Ramos (cell line): ENCODE measurements around the gene STK11IP.

Experiments used
- in situ Hi-C: fragments of 300-500 bp; cut with MboI; formaldehyde crosslinking; loops from one replicate; pipeline ENCODE4 v1.14.3; 2022; ENCODE audit warnings: low sequenced_read_pairs; ENCODE audit not compliant: unreplicated experiment

Gene STK11IP, protein sequence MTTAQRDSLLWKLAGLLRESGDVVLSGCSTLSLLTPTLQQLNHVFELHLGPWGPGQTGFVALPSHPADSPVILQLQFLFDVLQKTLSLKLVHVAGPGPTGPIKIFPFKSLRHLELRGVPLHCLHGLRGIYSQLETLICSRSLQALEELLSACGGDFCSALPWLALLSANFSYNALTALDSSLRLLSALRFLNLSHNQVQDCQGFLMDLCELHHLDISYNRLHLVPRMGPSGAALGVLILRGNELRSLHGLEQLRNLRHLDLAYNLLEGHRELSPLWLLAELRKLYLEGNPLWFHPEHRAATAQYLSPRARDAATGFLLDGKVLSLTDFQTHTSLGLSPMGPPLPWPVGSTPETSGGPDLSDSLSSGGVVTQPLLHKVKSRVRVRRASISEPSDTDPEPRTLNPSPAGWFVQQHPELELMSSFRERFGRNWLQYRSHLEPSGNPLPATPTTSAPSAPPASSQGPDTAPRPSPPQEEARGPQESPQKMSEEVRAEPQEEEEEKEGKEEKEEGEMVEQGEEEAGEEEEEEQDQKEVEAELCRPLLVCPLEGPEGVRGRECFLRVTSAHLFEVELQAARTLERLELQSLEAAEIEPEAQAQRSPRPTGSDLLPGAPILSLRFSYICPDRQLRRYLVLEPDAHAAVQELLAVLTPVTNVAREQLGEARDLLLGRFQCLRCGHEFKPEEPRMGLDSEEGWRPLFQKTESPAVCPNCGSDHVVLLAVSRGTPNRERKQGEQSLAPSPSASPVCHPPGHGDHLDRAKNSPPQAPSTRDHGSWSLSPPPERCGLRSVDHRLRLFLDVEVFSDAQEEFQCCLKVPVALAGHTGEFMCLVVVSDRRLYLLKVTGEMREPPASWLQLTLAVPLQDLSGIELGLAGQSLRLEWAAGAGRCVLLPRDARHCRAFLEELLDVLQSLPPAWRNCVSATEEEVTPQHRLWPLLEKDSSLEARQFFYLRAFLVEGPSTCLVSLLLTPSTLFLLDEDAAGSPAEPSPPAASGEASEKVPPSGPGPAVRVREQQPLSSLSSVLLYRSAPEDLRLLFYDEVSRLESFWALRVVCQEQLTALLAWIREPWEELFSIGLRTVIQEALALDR

GRCh38 chr2:219597552-219598307 is at the start of gene STK11IP:
TSS of gene STK11IP (plus strand) at chr2:219597857. CDS start at chr2:219598120, 263 bp downstream.
- in situ Hi-C loops, result no loop called here

GRCh38 chr2:219548990-219549389 is 48.7 kb upstream of the STK11IP start:
- in situ Hi-C loops, result no loop called here

DNA sequence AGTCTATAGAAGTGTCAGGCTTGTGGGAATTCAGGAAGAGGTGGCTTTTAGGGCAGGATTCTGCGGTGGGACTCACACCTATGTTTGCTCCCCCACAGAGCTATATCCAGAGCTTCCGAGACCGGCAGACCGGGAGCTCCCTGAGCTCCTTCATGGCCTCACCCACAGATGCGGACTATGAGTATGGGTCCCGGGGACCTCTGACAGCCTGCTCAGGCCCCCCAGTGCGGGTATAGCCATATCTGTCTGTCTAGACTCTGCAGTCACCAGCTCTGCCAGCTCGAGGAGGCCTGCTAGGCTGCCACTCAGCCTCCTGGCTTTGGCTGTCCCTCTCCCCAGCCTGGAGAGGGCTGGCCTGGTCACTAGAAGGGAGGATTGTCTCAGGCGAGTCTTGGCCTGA is 48.0 kb upstream of the STK11IP start:
- in situ Hi-C loops, result no loop called here

DNA sequence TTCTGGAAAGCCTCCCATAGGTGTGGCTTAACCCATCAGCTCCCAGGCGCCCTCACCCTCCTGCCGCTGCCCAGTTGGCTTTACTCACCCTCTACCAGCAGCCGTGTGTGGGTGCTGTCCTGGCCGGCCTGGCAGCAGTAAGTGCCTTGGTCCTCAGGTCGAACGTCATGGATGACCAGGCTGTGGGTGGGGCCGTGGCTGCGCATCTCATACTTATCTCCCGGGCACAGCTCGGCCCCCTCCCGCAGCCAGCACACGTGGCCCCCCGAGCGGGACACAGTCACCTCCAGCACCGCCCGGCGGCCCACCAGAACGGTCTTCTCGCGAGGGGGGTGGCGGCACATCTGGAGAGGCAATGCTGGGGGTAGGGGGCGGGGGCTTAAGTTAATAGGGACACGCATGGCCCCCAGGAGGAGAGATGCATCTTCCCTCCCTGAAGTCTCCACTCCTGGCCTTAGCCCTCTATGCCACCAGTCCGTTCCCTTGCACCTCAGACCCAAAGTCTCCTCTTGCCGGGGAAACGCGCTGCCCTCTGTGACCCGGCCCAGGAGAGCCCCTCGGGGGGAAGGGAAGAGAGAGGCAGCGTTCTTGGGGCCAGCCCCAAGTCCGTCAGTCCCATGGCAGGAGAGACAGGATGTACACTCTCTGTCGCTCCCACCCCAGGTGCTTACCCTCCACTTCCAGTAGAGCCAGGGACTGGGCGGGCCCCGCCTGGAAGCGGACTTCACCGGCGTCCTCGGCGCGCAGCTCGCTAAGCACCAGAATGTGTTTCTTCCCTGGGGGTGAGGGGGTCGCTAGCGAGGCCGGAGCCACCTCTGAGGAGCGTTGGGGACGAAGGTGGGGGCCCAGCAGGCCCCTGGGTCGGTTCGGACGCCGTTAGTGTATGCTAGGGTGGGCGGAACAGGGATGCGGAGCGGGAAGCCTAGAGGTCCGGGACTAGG is 45.9 kb upstream of the STK11IP start:
- in situ Hi-C loops, result no loop called here

DNA sequence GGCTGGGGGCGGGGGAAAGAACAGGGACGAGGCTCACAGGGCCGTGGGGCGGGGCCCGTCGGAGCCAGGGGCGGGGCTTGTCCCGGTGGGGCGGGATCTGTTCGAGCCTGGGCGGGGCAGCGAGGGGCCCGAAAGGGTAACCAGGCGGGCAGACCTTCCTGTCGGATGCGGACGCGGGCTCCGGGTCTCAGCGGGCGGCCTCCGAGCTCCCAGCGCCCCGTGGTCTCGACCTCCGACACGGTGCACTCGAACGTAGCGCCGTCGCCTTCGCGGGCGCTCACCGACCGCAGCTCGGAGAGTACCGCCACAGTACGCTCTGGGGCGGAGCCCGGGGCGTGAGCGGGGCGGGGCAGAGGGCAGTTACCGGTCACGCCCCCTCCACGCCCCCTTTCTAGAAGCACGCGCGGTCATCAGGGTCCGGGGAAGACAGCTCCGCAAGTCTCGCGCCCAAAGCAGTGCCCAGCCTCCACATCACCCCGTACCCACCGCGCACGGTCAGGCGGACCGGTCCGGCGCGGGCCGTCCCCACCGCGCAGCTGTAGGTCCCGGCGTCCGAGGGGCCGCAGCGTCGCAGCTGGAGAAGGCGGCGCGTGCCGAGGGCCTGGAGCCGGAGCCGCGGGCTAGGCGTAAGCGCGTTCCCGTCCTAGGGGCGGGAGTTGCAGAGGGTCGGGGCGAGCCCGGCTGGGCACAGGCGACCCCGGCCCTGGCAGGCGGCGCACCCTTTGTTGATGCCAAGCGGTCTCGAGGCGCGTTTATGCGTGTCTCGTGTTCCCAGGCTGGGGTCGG is 45.1 kb upstream of the STK11IP start:
- in situ Hi-C loops, result no loop called here

DNA sequence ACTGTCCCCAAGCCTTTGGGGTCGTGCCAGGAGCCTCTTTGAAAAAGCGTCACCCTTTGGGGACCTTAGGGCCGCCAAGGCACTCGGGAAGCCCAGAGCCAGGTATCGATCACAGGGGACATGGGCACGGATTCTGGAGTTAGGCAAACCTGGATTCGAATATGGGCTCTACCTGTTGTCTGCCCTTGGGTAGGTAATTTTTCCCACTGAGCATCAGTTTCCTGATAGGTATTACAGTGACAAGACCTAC is 44.6 kb upstream of the STK11IP start:
- in situ Hi-C loops, result no loop called here

DNA sequence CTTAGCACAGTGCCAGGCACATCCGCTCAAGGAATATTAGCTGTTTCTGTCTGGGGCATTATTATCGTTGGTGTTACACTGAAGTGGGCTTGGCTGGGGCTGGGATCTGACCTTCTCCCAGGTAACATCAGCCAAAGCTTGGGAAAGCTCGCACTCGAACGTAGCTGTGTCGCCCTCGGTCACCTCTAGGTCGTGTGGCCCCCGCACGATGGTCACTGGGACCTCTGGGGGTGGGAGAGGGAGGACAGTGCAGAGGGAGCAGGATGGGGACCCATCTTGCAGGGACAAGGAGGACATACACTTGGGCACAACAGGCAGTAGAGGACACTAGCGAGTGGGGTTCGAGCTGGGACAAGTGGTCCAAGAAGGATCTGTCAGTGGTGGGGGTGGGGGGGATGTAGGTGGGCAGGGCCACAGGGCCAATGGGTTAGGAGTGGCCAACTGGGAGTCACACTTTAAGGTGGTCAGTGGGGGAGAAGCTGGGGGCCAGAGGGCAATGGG is 44.1 kb upstream of the STK11IP start:
- in situ Hi-C loops, result no loop called here

GRCh38 chr2:219554350-219554749 is 43.3 kb upstream of the STK11IP start:
- in situ Hi-C loops, result no loop called here

DNA sequence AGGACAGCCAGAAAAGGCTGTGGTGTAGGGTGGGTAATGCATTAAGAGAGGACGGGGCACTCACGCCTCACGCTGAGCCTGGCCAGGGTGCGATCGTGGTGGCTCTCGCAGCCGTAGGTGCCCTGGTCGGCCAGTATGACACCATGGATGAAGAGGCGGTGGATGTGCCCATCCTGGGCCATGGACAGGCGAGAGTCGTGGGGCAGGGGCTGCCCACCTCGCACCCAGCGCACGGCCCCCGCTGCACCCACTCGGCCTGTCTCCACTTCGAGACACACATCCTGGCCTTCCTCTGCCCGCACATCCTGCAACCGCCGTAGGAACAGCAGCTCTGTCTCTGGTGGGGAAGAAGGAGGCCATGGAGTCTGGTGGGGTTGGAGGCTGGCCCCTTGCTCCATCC is 41.7 kb upstream of the STK11IP start:
- in situ Hi-C loops, result no loop called here

GRCh38 chr2:219556413-219556812 is 41.2 kb upstream of the STK11IP start:
- in situ Hi-C loops, result no loop called here

DNA sequence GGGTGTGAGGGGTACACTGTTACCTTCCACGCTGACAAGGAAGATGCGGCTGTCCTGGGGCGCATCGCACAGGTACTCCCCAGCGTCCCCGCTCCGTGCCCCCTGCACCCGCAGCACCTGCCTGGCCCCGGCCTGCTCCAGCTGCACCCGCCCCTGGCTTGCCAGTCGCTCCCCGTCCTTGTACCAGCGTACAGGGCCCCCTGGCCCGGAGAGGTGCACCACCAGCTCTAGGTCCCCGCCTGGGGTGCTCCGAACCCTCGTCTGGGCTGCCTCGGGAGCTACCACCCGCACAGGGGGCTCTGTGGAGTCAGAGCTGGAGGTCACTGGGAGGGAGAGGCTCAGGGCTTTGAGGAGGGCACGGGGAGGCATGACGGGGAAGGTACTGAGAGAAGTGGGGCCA is 40.3 kb upstream of the STK11IP start:
- in situ Hi-C loops, result no loop called here

DNA sequence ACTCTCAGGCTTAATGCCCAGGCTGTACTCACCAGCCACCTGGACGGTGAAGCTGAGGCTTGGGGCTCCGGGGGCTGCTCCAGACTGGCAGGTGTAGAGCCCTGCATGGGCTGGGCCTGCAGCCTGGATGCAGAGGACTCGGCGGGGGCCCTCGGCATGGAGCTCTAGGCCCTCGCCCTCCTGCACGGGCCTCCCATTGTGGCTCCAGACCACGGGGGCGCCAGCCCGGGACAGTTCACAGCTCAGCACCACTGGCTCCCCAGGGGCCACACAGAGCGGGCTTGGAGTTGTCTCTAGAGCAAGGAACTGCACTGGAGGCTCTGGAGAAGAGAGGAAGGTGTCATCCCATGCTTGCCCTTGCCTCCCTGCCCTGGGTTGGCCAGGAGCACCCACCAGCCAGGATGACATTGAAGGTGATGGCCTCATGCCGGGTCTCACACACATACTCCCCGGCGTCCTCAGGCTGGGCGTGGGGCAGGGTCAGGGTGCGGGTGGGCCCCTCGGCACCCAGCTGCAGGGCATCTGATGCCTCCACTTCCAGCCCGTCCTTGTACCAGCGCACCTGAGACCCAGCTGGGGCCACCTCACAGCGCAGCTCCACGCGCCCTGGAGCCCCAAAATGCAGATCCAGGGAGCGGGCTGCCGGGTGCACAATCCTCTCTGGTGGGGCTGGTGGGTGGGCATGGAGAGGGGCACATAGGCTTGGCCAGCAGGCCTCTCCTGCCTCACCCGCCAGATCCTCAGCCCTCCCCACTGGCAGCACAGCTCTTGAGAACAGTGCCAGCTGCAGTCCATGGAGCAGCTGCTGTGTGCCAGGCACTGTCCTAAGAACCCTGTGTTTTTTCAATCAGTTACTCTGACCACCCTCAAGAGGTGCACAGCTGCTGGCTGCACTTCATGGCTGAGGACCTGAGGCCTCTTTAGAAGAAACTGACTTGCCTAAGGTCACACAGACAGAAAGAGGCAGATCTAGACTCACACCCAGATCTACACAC is 39.6 kb upstream of the STK11IP start:
- in situ Hi-C loops, result no loop called here

GRCh38 chr2:219559156-219559915 is 38.3 kb upstream of the STK11IP start:
- in situ Hi-C loops, result no loop called here

- in situ Hi-C loops, result no loop called here
Observed at GRCh38 chr2:219560037-219560892, 37.4 kb upstream of the STK11IP start.

DNA sequence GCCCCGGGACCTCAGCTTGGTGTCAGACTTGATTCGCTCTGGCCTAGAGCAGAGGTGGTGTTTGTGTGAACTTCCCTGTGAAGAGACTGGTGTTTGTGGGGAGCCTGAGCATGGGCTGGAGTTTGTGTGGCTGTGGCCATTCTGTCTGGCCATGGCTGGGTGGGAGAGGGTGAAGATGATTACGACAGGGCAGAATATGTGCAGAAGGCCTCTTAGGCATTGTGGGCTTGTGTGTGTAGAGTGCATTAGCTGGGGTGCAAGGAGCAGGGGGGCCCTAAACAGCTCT is 36.8 kb upstream of the STK11IP start:
- in situ Hi-C loops, result no loop called here
